ENCODE measurements around the gene SNRNP35.
"Not testable (repeated sequence)": the region's sequence is repeated elsewhere in the genome, so short reads cannot be mapped to it uniquely, and the experiment has no call there.

SNRNP35 gene

DNA sequence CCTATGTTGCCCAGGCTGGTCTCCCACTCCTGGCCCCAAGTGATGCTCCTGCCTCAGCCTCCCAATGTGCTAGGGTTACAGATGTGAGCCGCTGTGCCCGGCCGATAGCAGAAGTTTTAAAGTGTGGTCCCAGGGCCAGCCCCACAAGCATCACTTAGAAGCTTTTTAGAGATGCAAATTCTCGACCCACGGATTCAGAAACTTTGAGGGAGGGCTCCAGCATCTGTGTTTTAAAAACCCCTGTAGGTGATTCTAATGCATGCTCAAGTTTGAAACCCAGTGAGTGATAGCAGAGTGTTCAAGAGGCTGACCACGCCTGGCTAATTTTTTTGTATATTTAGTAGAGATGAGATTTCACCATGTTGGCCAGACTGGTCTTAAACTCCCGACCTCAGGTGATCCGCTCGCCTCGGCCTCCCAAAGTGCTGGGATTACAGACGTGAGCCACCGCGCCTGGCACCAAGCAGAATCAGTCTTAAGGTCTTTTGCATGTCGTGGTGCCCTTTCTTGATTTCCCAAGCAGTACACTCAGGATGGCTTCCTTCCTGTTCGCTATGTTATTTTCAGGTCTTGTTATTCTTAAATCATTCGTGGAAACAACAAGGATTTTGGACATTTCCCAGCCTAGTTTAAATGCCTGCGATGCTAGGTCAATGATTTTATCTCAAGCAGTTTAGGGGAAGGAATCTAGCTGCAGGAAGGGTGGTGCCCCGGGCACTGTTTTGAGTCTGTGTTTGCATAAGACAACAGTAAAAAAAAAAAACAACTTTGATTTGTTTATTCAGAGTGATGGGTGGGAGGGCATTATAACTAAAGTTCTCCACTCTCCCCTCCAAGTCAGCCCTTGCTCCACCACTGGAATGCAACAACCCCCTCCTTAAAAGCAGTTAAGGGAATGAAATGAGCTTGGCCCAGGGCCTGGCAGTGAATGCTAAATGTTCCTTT, 12.3 kb upstream of the SNRNP35 start:
- TF ChIP-seq, protein P1, sequence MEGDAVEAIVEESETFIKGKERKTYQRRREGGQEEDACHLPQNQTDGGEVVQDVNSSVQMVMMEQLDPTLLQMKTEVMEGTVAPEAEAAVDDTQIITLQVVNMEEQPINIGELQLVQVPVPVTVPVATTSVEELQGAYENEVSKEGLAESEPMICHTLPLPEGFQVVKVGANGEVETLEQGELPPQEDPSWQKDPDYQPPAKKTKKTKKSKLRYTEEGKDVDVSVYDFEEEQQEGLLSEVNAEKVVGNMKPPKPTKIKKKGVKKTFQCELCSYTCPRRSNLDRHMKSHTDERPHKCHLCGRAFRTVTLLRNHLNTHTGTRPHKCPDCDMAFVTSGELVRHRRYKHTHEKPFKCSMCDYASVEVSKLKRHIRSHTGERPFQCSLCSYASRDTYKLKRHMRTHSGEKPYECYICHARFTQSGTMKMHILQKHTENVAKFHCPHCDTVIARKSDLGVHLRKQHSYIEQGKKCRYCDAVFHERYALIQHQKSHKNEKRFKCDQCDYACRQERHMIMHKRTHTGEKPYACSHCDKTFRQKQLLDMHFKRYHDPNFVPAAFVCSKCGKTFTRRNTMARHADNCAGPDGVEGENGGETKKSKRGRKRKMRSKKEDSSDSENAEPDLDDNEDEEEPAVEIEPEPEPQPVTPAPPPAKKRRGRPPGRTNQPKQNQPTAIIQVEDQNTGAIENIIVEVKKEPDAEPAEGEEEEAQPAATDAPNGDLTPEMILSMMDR (IDR thresholded peaks at IDR 0.05; ENCODE audit: control insufficient read depth, extremely low read depth, insufficient read depth), result no peak
- peak; percentile 83 for DNase-seq (ENCODE audit: low read depth)
- peak overlapping the region; percentile 13; the same call in 1 of the 2 replicates for H3K4me3 ChIP-seq (ENCODE audit: low read depth, low read length)

DNA sequence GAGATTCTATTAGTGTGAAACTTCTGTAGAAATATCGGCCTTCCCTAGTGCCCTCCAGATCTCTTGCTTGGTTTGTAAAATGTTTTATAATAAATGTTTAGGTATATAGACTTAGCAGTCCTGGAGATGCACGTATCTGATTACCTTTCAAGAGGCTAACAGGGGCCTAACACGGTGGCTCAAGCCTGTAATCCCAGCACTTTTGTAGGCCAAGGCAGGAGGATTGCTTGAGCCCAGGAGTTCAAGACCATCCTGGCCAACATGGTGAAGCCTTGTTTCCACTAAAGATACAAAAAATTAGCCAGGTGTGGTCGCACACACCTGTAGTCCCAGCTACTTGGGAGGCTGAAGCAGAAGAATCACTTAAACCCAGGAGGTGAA, 11.6 kb upstream of the SNRNP35 start:
- TF ChIP-seq, protein P1 (IDR thresholded peaks at IDR 0.05; ENCODE audit: control insufficient read depth, extremely low read depth, insufficient read depth), result no peak
- DNase-seq (ENCODE audit: low read depth), result peak; percentile 26
- no peak overlapping the region; the same call in 1 of the 2 replicates for H3K4me3 ChIP-seq (ENCODE audit: low read depth, low read length)

DNA sequence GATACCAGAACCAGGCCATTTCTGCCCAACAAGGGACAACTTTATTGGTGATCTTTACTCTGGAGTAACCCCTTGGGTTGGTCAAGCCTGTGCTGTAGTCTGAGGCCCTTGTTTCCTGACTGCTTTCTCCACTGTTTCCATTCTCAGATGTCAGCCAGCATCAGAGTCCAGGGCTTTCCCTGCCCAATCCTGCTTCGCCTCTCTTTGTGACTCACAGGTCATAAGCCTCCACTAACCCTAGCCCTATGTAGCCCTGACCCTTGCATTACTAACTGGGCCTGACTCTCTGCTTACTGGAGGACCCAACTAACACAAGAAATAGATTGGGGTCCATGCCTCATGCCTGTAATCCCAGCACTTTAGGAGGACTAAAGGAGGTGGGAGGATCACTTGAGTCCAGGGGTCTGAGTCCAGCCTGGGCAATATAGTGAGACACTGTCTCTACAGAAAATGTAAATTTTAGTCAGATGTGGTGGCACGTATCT, 8.6 kb upstream of the SNRNP35 start:
- TF ChIP-seq, protein P1 (IDR thresholded peaks at IDR 0.05; ENCODE audit: control insufficient read depth, extremely low read depth, insufficient read depth), result no peak
- H3K4me3 ChIP-seq (ENCODE audit: low read depth, low read length), result no peak overlapping the region
- DNase-seq (ENCODE audit: low read depth), result no peak

DNA sequence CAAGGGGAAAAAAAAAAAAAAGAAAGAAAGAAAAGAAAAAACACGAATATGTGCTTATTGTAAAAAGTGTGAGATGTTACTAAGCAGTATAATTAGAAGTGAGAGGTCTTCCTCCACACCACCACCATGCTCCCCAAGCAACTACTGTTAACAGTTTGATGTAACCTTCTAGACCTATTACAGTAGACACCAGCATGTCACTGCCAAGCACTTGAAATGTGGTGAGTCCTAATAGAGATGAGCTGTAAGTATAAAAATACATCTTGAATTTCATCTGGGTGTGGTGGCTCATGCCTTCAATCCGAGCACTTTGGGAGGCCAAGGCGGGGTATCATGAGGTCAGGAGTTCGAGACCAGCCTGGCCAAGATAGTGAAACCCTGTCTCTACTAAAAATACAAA, 8.1 kb upstream of the SNRNP35 start:
- no peak for DNase-seq (ENCODE audit: low read depth)
- H3K4me3 ChIP-seq (ENCODE audit: low read depth, low read length), result no peak overlapping the region
- TF ChIP-seq, protein P1 (IDR thresholded peaks at IDR 0.05; ENCODE audit: control insufficient read depth, extremely low read depth, insufficient read depth), result no peak

DNA sequence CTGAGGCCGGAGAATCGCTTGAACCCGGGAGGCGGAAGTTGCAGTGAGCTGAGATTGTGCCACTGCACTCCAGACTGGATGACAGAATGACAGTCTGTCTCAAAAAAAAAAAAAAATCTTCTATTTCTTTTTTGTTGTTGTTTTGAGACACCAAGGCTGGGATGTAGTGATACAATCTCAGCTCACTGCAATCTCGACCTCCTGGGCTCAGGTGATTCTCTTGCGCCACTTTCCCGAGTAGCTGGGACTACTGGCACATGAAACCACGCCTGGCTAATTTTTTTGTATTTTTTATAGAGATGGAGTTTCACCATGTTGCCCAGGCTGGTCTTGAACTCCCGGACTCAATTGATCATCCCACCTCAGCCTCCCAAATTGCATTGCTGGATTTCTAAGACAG, 7.3 kb upstream of the SNRNP35 start:
- DNase-seq (ENCODE audit: low read depth), result no peak
- H3K4me3 ChIP-seq (ENCODE audit: low read depth, low read length), result no peak overlapping the region
- TF ChIP-seq, protein P1 (IDR thresholded peaks at IDR 0.05; ENCODE audit: control insufficient read depth, extremely low read depth, insufficient read depth), result no peak

DNA sequence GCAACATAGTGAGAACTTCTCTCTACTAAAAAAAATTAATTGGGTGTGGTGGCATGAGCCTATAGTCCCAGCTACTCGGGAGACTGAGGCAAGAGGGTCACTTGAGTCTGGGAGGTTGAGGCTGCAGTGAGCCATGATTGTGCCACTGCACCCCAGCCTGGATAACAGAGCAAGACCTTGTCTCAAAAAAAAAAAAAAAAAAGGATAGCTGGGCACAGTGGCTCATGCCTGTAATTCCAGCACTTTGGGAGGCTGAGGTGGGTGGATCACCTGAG, 5.7 kb upstream of the SNRNP35 start:
- not testable (repeated sequence) for H3K4me3 ChIP-seq (ENCODE audit: low read depth, low read length); DNase-seq (ENCODE audit: low read depth)

DNA sequence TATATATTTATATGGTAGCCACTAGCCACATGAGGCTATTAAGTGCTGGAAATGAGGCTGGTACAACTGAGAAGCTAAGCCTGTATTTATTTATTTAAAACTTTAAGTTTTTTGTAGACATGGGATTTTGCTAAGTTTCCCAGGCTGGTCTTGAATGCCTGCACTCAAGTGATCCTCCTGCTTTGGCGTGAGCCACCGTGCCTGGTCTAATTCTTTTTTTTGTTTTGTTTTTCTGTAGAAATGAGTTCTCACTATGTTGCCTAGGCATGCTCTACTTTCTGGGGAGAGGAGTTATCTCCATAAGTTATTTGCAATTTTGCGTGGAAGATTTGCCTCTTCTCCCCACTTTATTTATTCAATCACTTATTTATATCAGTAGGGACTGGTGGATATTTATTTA, 4.8 kb upstream of the SNRNP35 start:
- no peak overlapping the region for H3K4me3 ChIP-seq (ENCODE audit: low read depth, low read length)
- TF ChIP-seq, protein P1 (IDR thresholded peaks at IDR 0.05; ENCODE audit: control insufficient read depth, extremely low read depth, insufficient read depth), result no peak
- no peak for DNase-seq (ENCODE audit: low read depth)

DNA sequence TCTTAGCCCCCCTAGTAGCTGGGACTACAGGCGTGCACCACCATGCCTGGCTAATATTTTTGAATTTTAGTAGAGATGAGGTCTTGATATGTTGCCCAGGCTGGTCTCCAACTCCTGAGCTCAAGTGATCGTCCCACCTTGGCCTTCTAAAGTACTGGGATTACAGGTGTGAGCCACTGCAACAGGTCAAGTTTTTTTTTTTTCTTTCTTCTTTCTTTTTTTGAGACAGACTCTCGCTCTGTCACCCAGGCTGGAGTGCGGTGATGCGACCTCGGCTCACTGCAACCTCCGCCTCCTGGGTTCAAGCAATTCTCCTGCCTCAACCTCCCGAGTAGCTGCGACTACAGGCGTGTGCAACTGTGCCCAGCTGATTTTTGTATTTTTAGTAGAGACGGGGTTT, 5.2 kb downstream of the SNRNP35 start:
- not testable (repeated sequence) for H3K4me3 ChIP-seq (ENCODE audit: low read depth, low read length); DNase-seq (ENCODE audit: low read depth)

All from LNCaP clone FGC (cell line).